ENCODE results near the gene SMURF1.

Gene SMURF1

GRCh38 chr7:98985945-98986344 is 158.0 kb downstream of the SMURF1 start:
- no peak for DNase-seq (ENCODE audit: extremely low read depth, low read depth)
- no peak for TF ChIP-seq CTCF (IDR thresholded peaks at IDR 0.05; ENCODE audit: low read depth, low read length, missing control alignments)

GRCh38 chr7:98985406-98985805 is 158.5 kb downstream of the SMURF1 start:
- no peak overlapping the region for H3K4me3 ChIP-seq (replicated peaks; ENCODE audit: low read depth, low read length)
- no peak for TF ChIP-seq CTCF (IDR thresholded peaks at IDR 0.05; ENCODE audit: low read depth, low read length, missing control alignments)
- no peak for DNase-seq (ENCODE audit: extremely low read depth, low read depth)

More at GRCh38 chr7:98985945-98986344, 158.0 kb downstream of the SMURF1 start:
- no peak overlapping the region for H3K4me3 ChIP-seq (replicated peaks; ENCODE audit: low read depth, low read length)

- no peak for TF ChIP-seq CTCF (IDR thresholded peaks at IDR 0.05; ENCODE audit: low read depth, low read length, missing control alignments)
- DNase-seq (ENCODE audit: extremely low read depth, low read depth): no peak
Measured at GRCh38 chr7:98984126-98984525, 159.8 kb downstream of the SMURF1 start.

GRCh38 chr7:98982686-98983085 is 161.2 kb downstream of the SMURF1 start:
- DNase-seq (ENCODE audit: extremely low read depth, low read depth): no peak
- TF ChIP-seq CTCF (IDR thresholded peaks at IDR 0.05; ENCODE audit: low read depth, low read length, missing control alignments): no peak
- H3K4me3 ChIP-seq (replicated peaks; ENCODE audit: low read depth, low read length): no peak overlapping the region

More at GRCh38 chr7:98984126-98984525, 159.8 kb downstream of the SMURF1 start:
- H3K4me3 ChIP-seq (replicated peaks; ENCODE audit: low read depth, low read length): no peak overlapping the region

- H3K4me3 ChIP-seq (replicated peaks; ENCODE audit: low read depth, low read length): no peak overlapping the region
- TF ChIP-seq CTCF (IDR thresholded peaks at IDR 0.05; ENCODE audit: low read depth, low read length, missing control alignments): no peak
- no peak for DNase-seq (ENCODE audit: extremely low read depth, low read depth)
Measured at GRCh38 chr7:98981701-98982100, 162.2 kb downstream of the SMURF1 start.

GRCh38 chr7:98978672-98979071 is 165.2 kb downstream of the SMURF1 start:
- no peak overlapping the region for H3K4me3 ChIP-seq (replicated peaks; ENCODE audit: low read depth, low read length)
- DNase-seq (ENCODE audit: extremely low read depth, low read depth): no peak
- TF ChIP-seq CTCF (IDR thresholded peaks at IDR 0.05; ENCODE audit: low read depth, low read length, missing control alignments): no peak
